HepG2 (cell line): Measurements from ENCODE around the gene KIF22. TPM values are rescaled to one million over a fixed set of nuclear protein-coding genes. Genes with fewer than 3 reads are reported as not detected.
A peak's percentile ranks its signal among the peaks of the same experiment; 100 is the strongest.

Experiments used
- ARNTL ChIP-seq: sonication (generic); formaldehyde crosslinking; IDR thresholded peaks from 2 replicates; pipeline ENCODE4 v1.4.0; 2020; ENCODE audit warnings: mild to moderate bottlenecking, missing genetic modification reagents
- E2F2 ChIP-seq: sonication (generic); formaldehyde crosslinking; IDR thresholded peaks from 2 replicates; pipeline ENCODE4 v1.4.0; 2020; ENCODE audit warnings: missing genetic modification reagents, borderline replicate concordance
- MED1 ChIP-seq: sonication (generic); formaldehyde crosslinking; IDR thresholded peaks from 2 replicates; pipeline ENCODE4 v1.4.0; 2020; ENCODE audit warnings: missing genetic modification reagents
- SNAPC4 ChIP-seq: sonication (generic); formaldehyde crosslinking; IDR thresholded peaks from 2 replicates; pipeline ENCODE4 v1.4.0; 2020; ENCODE audit warnings: mild to moderate bottlenecking, missing genetic modification reagents
- TCF12 ChIP-seq, 2 experiments: fragments of 450-650 bp in 1 of 2; sonication (generic) in 1 of 2; formaldehyde crosslinking in 1 of 2; IDR thresholded peaks; 2 replicates each; pipeline versions ENCODE4 v1.6.1 to v1.8.0; 2017 to 2022; ENCODE audit warnings: antibody characterized with exemption in 1 of 2, mild to moderate bottlenecking in 1 of 2, missing genetic modification reagents in 1 of 2, moderate library complexity in 1 of 2
- ZNF317 ChIP-seq: sonication (generic); formaldehyde crosslinking; IDR thresholded peaks from 2 replicates; pipeline ENCODE4 v1.5.0; 2020; ENCODE audit warnings: mild to moderate bottlenecking, missing genetic modification reagents
- ZNF567 ChIP-seq: sonication (generic); formaldehyde crosslinking; IDR thresholded peaks from 2 replicates; pipeline ENCODE4 v1.8.1; 2023; ENCODE audit warnings: mild to moderate bottlenecking, missing genetic modification reagents, borderline replicate concordance
- ZNF768 ChIP-seq: sonication (generic); formaldehyde crosslinking; IDR thresholded peaks from 2 replicates; pipeline ENCODE4 v1.4.0; 2020; ENCODE audit warnings: missing genetic modification reagents
- ZNF776 ChIP-seq: sonication (generic); formaldehyde crosslinking; IDR thresholded peaks from 2 replicates; pipeline ENCODE4 v1.4.0; 2020; ENCODE audit warnings: mild to moderate bottlenecking, missing genetic modification reagents
- polyA plus RNA-seq, 8 experiments: library from polyadenylated mRNA; depleted of rRNA in 3 of 8; stranded (reverse) in 7 of 8; unstranded in 1 of 8; fragments of >200 nt; fragmentation: Illumina TruSeq in 4 of 8; extraction: Trizol in 4 of 8; gene quantifications; 2 replicates each; pipeline versions ENCODE4 v1.2.1 to v1.2.3, GENCODE V29; 2011 to 2016; ENCODE audit warnings: low read depth in 4 of 8, missing spikeins in 1 of 8, mixed read lengths in 1 of 8; ENCODE audit not compliant: insufficient read depth in 1 of 8
- total RNA-seq, 5 experiments: library from RNA; depleted of rRNA; stranded (reverse); fragments of >200 nt; fragmentation: Illumina TruSeq; extraction: Trizol; gene quantifications; 2 replicates each; pipeline ENCODE4 v1.2.3, GENCODE V29; 2016; ENCODE audit warnings: low read depth in 1 of 5
- TF ChIP-seq, protein P1 (sequence below): sonication (generic); formaldehyde crosslinking; IDR thresholded peaks from 2 replicates; pipeline ENCODE4 v1.9.0; 2021; ENCODE audit warnings: missing genetic modification reagents, mild to moderate bottlenecking, borderline replicate concordance

KIF22 gene
- total and polyA plus RNA-seq, 2 of the 13 experiments (the other 11 are each of a cell fraction or from before 2014, with no cell fraction given): 95.8 to 118 TPM

- 0 out of 2 replicates have a peak, but pooled peaks have one; percentile 7 for TF ChIP-seq SNAPC4 (CRISPR knock-in tag)
- no peak for TF ChIP-seq MED1
- TF ChIP-seq ZNF776 (CRISPR knock-in tag): peak; percentile 12; the same call in 1 of the 2 replicates
- no peak for TF ChIP-seq ZNF768 (CRISPR knock-in tag)
- 0 out of 2 replicates have a peak, but pooled peaks have one; percentile 15 for TF ChIP-seq ZNF567 (CRISPR knock-in tag)
- no peak for TF ChIP-seq TCF12 (IDR thresholded peaks at IDR 0.05)
- 0 out of 2 replicates have a peak, but pooled peaks have one; percentile 8 for TF ChIP-seq TCF12 (CRISPR knock-in tag; IDR thresholded peaks at IDR 0.05)
- 0 out of 2 replicates have a peak, but pooled peaks have one; percentile 2 for TF ChIP-seq ARNTL (CRISPR knock-in tag)
- TF ChIP-seq, protein P1, sequence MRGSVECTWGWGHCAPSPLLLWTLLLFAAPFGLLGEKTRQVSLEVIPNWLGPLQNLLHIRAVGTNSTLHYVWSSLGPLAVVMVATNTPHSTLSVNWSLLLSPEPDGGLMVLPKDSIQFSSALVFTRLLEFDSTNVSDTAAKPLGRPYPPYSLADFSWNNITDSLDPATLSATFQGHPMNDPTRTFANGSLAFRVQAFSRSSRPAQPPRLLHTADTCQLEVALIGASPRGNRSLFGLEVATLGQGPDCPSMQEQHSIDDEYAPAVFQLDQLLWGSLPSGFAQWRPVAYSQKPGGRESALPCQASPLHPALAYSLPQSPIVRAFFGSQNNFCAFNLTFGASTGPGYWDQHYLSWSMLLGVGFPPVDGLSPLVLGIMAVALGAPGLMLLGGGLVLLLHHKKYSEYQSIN (CRISPR knock-in tag): no peak
- TF ChIP-seq E2F2: 0 out of 2 replicates have a peak, but pooled peaks have one; percentile 9
- TF ChIP-seq ZNF317 (CRISPR knock-in tag): 0 out of 2 replicates have a peak, but pooled peaks have one; percentile 8
Measured at GRCh38 chr16:29810699-29811169, 20.2 kb downstream of the KIF22 start (continued).
